T-cell (primary cell): ENCODE results near the gene OSBPL5. TPM values are rescaled to one million over a fixed set of nuclear protein-coding genes. Genes with fewer than 3 reads are reported as not detected.

Experiments used
- ATAC-seq, 4 experiments: fragments of 200-7000 bp in 3 of 4; fragments of 150-1000 bp in 1 of 4; cut with Tn5 transposase; replicated peaks in 1 of 4; 1 replicate in 3 of 4; 2 replicates in 1 of 4; pipeline ENCODE4 v1.10.0; 2021; ENCODE audit warnings: moderate library complexity in 3 of 4, mild to moderate bottlenecking in 2 of 4, moderate number of reproducible peaks in 1 of 4
- CTCF ChIA-PET, 2 donors: fragments of 300-600 bp; sonication (Branson Sonifier 250); formaldehyde crosslinking; loops; one replicate each; lab custom pipeline; 2022; ENCODE audit warnings: antibody characterized with exemption in 2 of 2; lab: Charles Lee
- POLR2A ChIA-PET, 2 donors: fragments of 300-600 bp; sonication (Branson Sonifier 250); formaldehyde crosslinking; loops; one replicate each; lab custom pipeline; 2022; ENCODE audit warnings: antibody characterized with exemption in 2 of 2; lab: Charles Lee
- DNase-seq, 35 experiments: peaks; one replicate each; pipeline versions ENCODE4 v3.0.0 to v3.0.0-alpha.2; 2013 to 2023
- H3K27ac ChIP-seq: one replicate; pipeline ENCODE4 v1.5.1; 2013; ENCODE audit warnings: low read length
- H3K27me3 ChIP-seq, 2 experiments: replicated peaks in 1 of 2; 1 replicate in 1 of 2; 2 replicates in 1 of 2; pipeline versions ENCODE4 v1.6.1 to v1.7.0; 2013; ENCODE audit warnings: low read length in 1 of 2, mixed read lengths in 1 of 2; ENCODE audit not compliant: control insufficient read depth in 2 of 2, insufficient read depth in 2 of 2; ENCODE audit errors: extremely low read depth in 1 of 2
- H3K36me3 ChIP-seq, 2 donors: 1 replicate in 1 of 2; 2 replicates in 1 of 2; pipeline versions ENCODE4 v1.6.1 to v1.7.0; 2013; ENCODE audit warnings: low read length in 1 of 2; ENCODE audit not compliant: control insufficient read depth in 2 of 2, insufficient read depth in 1 of 2; ENCODE audit errors: extremely low read depth in 1 of 2
- H3K4me1 ChIP-seq, 2 experiments: 1 replicate in 1 of 2; 2 replicates in 1 of 2; pipeline versions ENCODE4 v1.6.1 to v1.7.0; 2013; ENCODE audit warnings: low read length in 2 of 2, mixed read lengths in 1 of 2; ENCODE audit not compliant: insufficient read depth in 2 of 2, control insufficient read depth in 1 of 2; ENCODE audit errors: extremely low read depth in 1 of 2
- H3K4me3 ChIP-seq, 2 donors: 1 replicate in 1 of 2; 2 replicates in 1 of 2; pipeline versions ENCODE4 v1.5.1 to v1.7.0; 2013; ENCODE audit warnings: mild to moderate bottlenecking in 2 of 2, low read length in 1 of 2, moderate library complexity in 1 of 2; ENCODE audit not compliant: control insufficient read depth in 1 of 2; ENCODE audit errors: extremely low read depth in 1 of 2
- H3K9me3 ChIP-seq: 2 replicates; pipeline ENCODE4 v1.7.0; 2013
- H3K27ac Mint-ChIP-seq, 2 donors: one replicate each; pipeline ENCODE4 v1.8.0; 2020 to 2021; ENCODE audit warnings: mild to moderate bottlenecking in 2 of 2, mixed read lengths in 2 of 2
- H3K27me3 Mint-ChIP-seq, 2 donors: one replicate each; pipeline ENCODE4 v1.8.0; 2021 to 2022; ENCODE audit warnings: mixed read lengths in 2 of 2
- H3K36me3 Mint-ChIP-seq: one replicate; pipeline ENCODE4 v1.8.0; 2021; ENCODE audit warnings: mixed read lengths
- H3K4me1 Mint-ChIP-seq, 3 donors: one replicate each; pipeline ENCODE4 v1.8.0; 2020 to 2022; ENCODE audit warnings: mixed read lengths in 3 of 3, mild to moderate bottlenecking in 1 of 3
- H3K4me3 Mint-ChIP-seq, 3 donors: one replicate each; pipeline ENCODE4 v1.8.0; 2020 to 2022; ENCODE audit warnings: mild to moderate bottlenecking in 3 of 3, mixed read lengths in 3 of 3, moderate library complexity in 3 of 3
- H3K9me3 Mint-ChIP-seq, 3 donors: one replicate each; pipeline ENCODE4 v1.8.0; 2020 to 2022; ENCODE audit warnings: mixed read lengths in 3 of 3
- WGBS: methylation state at CpG from one replicate; pipeline ENCODE4 v1.1.5; 2013; ENCODE audit warnings: missing lambda C conversion rate; ENCODE audit not compliant: insufficient coverage; 5-methylcytosine and 5-hydroxymethylcytosine counted together
- total RNA-seq, 35 experiments: library from RNA in 6 of 35; stranded (reverse) in 6 of 35; fragments of 120-200 nt in 1 of 35; gene quantifications; one replicate each; pipeline versions ENCODE4 v1.2.1 to v1.2.4 and lab custom pipeline; 2013 to 2026

Gene OSBPL5
- total RNA-seq, 5 donors from 2014 or later (not counting 1 experiment from before 2014, with no cell fraction given): 11.2 to 41.5 (median 20.9) TPM

GRCh38 chr11:3044004-3044403 is 121.1 kb downstream of the OSBPL5 start:
- ATAC-seq: no peak
- DNase-seq: no peak
- H3K27me3 ChIP-seq: no peaks in the 10 kb centered on the region
- no peaks in the 10 kb centered on the region for H3K9me3 ChIP-seq
- Mint-ChIP-seq H3K36me3 (peaks cover 31% of the 10 kb centered on the region), H3K27ac (no peak overlapping the region), H3K4me3 (no peak overlapping the region), H3K4me1 (peaks cover 6 to 19% (median 12%) of the 10 kb centered on the region in 3 donors), H3K9me3 (no peaks in the 10 kb centered on the region), H3K27me3 (no peaks in the 10 kb centered on the region)
- no peak overlapping the region for H3K4me3 ChIP-seq
- ChIA-PET CTCF (no interaction called here), POLR2A (no interaction called here)
- peaks cover 0 to 7% of the 10 kb centered on the region in 2 experiments for H3K4me1 ChIP-seq
- H3K27ac ChIP-seq: no peak overlapping the region
- peaks cover 14 to 62% of the 10 kb centered on the region in 2 donors for H3K36me3 ChIP-seq
- WGBS: 94% methylated on average over 5 of the region's 6 CpGs

DNA sequence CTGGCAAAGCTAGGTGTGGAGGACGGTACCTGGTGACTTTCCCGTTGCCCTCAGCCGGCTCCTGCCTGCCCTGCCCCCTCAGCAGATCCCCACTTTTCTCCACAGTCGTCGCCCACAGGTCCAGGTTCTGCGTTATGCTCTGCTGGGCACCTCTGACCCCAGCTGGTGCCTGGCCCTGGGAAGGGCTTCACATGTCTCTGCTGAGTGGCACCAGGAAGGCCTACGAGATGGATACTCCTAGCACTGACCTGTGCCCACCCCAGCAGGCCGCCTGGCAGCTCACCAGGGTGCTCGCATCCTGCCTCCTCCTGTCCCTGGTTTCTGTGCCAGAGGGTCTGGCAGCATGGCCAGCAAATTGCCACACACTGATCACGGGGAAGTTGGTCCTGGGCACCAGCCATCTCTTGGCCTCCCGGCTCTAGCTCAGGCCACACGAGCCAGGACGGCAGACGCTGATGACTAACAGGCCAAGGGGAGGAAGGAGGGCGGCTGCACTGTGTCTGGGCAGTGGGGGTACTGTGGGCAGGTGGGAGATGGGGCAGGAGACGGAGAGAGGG is 121.7 kb downstream of the OSBPL5 start:
- no peak overlapping the region for H3K27ac Mint-ChIP-seq
- no peaks in the 10 kb centered on the region for H3K27me3 ChIP-seq
- peaks cover 8 to 19% (median 14%) of the 10 kb centered on the region in 3 donors for H3K4me1 Mint-ChIP-seq
- no peak for ATAC-seq
- H3K36me3 Mint-ChIP-seq: peaks cover 35% of the 10 kb centered on the region
- H3K36me3 ChIP-seq: peaks cover 14 to 66% of the 10 kb centered on the region in 2 donors
- H3K4me3 Mint-ChIP-seq: no peak overlapping the region
- no peaks in the 10 kb centered on the region for H3K9me3 Mint-ChIP-seq
- WGBS: 98% methylated on average over 11 of the region's 16 CpGs
- H3K4me1 ChIP-seq: peaks cover 0 to 7% of the 10 kb centered on the region in 2 experiments
- H3K27me3 Mint-ChIP-seq: no peaks in the 10 kb centered on the region
- H3K27ac ChIP-seq: no peak overlapping the region
- no peak overlapping the region for H3K4me3 ChIP-seq
- CTCF ChIA-PET: no interaction called here
- DNase-seq: no peak
- no peaks in the 10 kb centered on the region for H3K9me3 ChIP-seq
- POLR2A ChIA-PET: no interaction called here

DNA sequence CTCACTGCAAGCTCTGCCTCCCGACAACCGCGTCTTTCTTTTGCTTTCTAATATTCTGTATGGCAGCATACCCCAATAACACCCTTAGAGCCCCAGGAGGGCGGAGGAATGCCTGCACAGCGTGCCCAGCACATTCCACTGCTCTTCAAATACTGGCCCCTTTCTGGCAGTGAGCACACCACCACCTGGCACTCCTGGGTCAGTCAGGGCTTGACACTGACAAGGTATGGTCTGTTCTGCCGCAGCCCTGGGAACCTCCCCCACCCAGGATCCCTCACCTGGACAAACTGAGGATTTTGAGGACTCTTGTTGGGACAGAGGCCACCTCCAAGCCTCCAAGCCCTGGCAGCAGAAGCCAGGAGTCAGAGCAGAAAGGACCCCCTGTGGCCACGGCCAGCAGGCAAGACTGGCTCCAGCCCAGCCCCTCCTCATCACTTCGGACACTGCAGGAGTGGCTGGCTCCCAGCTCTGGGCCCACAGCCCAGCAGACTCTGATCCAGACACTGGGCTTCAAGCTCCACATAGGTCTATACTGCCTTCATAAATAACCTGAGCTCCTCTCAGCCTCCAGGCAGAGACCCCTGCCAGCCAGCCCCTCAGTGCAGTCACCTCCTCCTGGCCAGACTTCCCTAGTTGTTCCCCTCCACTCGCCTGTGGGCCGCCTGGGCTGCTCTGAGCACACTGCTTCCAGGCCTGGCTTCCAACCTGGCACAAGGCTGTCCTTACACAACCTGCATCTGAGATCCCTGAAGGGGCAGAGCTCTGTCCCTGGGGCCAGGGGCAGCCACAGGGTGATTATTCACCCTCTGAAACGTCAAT is 122.4 kb downstream of the OSBPL5 start:
- peaks cover 14 to 70% of the 10 kb centered on the region in 2 donors for H3K36me3 ChIP-seq
- no peak overlapping the region for H3K27ac Mint-ChIP-seq
- CTCF ChIA-PET: no interaction called here

GRCh38 chr11:3041699-3042441 is 123.2 kb downstream of the OSBPL5 start:
- Histone ChIP-seq H3K4me1 (peaks cover 0 to 19% of the 10 kb centered on the region in 2 experiments), H3K36me3 (peaks cover 18 to 75% of the 10 kb centered on the region in 2 donors), H3K27me3 (no peaks in the 10 kb centered on the region), H3K4me3 (no peak overlapping the region), H3K27ac (no peak overlapping the region), H3K9me3 (no peaks in the 10 kb centered on the region)
- WGBS: 94% methylated on average over 17 of the region's 17 CpGs
- no peaks in the 10 kb centered on the region for H3K27me3 Mint-ChIP-seq
- ATAC-seq: no peak
- H3K4me3 Mint-ChIP-seq: no peak overlapping the region
- CTCF ChIA-PET: no interaction called here
- H3K27ac Mint-ChIP-seq: no peak overlapping the region
- no peaks in the 10 kb centered on the region for H3K9me3 Mint-ChIP-seq
- POLR2A ChIA-PET: no interaction called here
- peaks cover 18 to 26% (median 25%) of the 10 kb centered on the region in 3 donors for H3K4me1 Mint-ChIP-seq
- H3K36me3 Mint-ChIP-seq: peaks cover 45% of the 10 kb centered on the region
- no peak for DNase-seq

More for the DNA sequence above, 122.4 kb downstream of the OSBPL5 start:
- POLR2A ChIA-PET: no interaction called here
- Mint-ChIP-seq H3K36me3 (peaks cover 40% of the 10 kb centered on the region), H3K4me1 (peaks cover 13 to 19% (median 19%) of the 10 kb centered on the region in 3 donors), H3K9me3 (no peaks in the 10 kb centered on the region), H3K27me3 (no peaks in the 10 kb centered on the region), H3K4me3 (no peak overlapping the region)
- no peaks in the 10 kb centered on the region for H3K27me3 ChIP-seq
- peaks cover 0 to 11% of the 10 kb centered on the region in 2 experiments for H3K4me1 ChIP-seq
- H3K4me3 ChIP-seq: no peak overlapping the region
- 93% methylated on average over 6 of the region's 11 CpGs for WGBS
- no peaks in the 10 kb centered on the region for H3K9me3 ChIP-seq
- no peak overlapping the region for H3K27ac ChIP-seq
- ATAC-seq (no peak), DNase-seq (no peak)

GRCh38 chr11:3040881-3041280 is 124.2 kb downstream of the OSBPL5 start:
- Mint-ChIP-seq H3K4me1 (peaks cover 23 to 29% (median 26%) of the 10 kb centered on the region in 3 donors), H3K9me3 (no peaks in the 10 kb centered on the region), H3K27ac (no peak overlapping the region), H3K4me3 (no peak overlapping the region), H3K27me3 (no peaks in the 10 kb centered on the region), H3K36me3 (peaks cover 50% of the 10 kb centered on the region)
- no CpG with 5 or more reads among the region's 9 CpGs for WGBS
- Histone ChIP-seq H3K27ac (no peak overlapping the region), H3K9me3 (no peaks in the 10 kb centered on the region), H3K36me3 (peaks cover 19 to 74% of the 10 kb centered on the region in 2 donors), H3K4me1 (peaks cover 0 to 18% of the 10 kb centered on the region in 2 experiments), H3K27me3 (no peaks in the 10 kb centered on the region), H3K4me3 (no peak overlapping the region)
- ChIA-PET CTCF (no interaction called here), POLR2A (no interaction called here)
- DNase-seq: no peak
- no peak for ATAC-seq

DNA sequence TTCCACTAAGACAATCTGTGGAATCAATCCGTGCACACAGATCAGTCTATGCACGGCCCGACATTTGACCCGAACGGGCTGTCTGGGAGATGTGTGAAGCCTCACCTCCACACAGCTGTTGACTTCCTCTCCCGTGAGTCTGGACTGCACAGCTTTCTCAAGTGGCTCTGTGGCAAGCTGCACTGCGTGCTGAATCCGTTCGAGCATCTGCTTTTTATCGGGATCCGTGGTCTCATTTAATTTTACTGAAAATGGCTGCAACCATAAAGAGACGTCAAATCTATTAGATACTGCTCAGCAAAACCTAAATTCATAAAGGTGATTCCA is 127.2 kb downstream of the OSBPL5 start:
- POLR2A ChIA-PET: no interaction called here

More for the DNA sequence above, 127.2 kb downstream of the OSBPL5 start:
- no peak for ATAC-seq
- Mint-ChIP-seq H3K4me3 (no peak overlapping the region), H3K4me1 (peaks cover 9 to 28% (median 19%) of the 10 kb centered on the region in 3 donors), H3K27ac (no peak overlapping the region), H3K36me3 (peaks cover 55% of the 10 kb centered on the region), H3K27me3 (no peaks in the 10 kb centered on the region), H3K9me3 (no peaks in the 10 kb centered on the region)
- Histone ChIP-seq H3K4me1 (peaks cover 0 to 19% of the 10 kb centered on the region in 2 experiments), H3K27ac (no peak overlapping the region), H3K36me3 (peaks cover 21 to 85% of the 10 kb centered on the region in 2 donors), H3K27me3 (no peaks in the 10 kb centered on the region), H3K9me3 (no peaks in the 10 kb centered on the region), H3K4me3 (no peak overlapping the region)
- 72% methylated on average over 6 of the region's 12 CpGs for WGBS
- CTCF ChIA-PET: interaction anchor here (1.1 to 1.4 kb wide), 3 partner anchors 46 to 54 kb away, joined by 3 to 8 read pairs (median 3); partner anchors contain the start of gene NAP1L4 (in 1 of the 2)
- DNase-seq: no peak
